ENCODE results near the gene HOXA6.

HOXA6 gene

GRCh38 chr7:27181795-27182275, 34.3 kb upstream of the HOXA6 start:
- peak overlapping the region; percentile 6 for H3K4me3 ChIP-seq (ENCODE audit: low read depth, low read length)
- no peaks in the 10 kb centered on the region for H3K36me3 ChIP-seq (ENCODE audit: control insufficient read depth, insufficient read depth, low read length)
- H3K9ac ChIP-seq (ENCODE audit: low read depth, low read length), result no peak overlapping the region
- no peaks in the 10 kb centered on the region for H3K9me3 ChIP-seq (ENCODE audit: control insufficient read depth, insufficient read depth, low read length)
- H3K4me1 ChIP-seq (ENCODE audit: control insufficient read depth, insufficient read depth, low read length), result peaks cover 4% of the 10 kb centered on the region
- H3K27me3 ChIP-seq (ENCODE audit: control insufficient read depth, insufficient read depth, low read length), result peaks cover 99% of the 10 kb centered on the region

GRCh38 chr7:27180431-27181420, 33.2 kb upstream of the HOXA6 start:
- Histone ChIP-seq H3K4me3 (ENCODE audit: low read depth, low read length) (peak overlapping the region; percentile 30), H3K27me3 (ENCODE audit: control insufficient read depth, insufficient read depth, low read length) (peaks cover 99% of the 10 kb centered on the region)

GRCh38 chr7:27179503-27180430, 32.2 kb upstream of the HOXA6 start:
- H3K9ac ChIP-seq (ENCODE audit: low read depth, low read length), result no peak overlapping the region
- H3K4me3 ChIP-seq (ENCODE audit: low read depth, low read length), result peak overlapping the region; percentile 6
- H3K27me3 ChIP-seq (ENCODE audit: control insufficient read depth, insufficient read depth, low read length), result peaks cover 99% of the 10 kb centered on the region
- H3K36me3 ChIP-seq (ENCODE audit: control insufficient read depth, insufficient read depth, low read length), result no peaks in the 10 kb centered on the region
- H3K9me3 ChIP-seq (ENCODE audit: control insufficient read depth, insufficient read depth, low read length), result no peaks in the 10 kb centered on the region
- no peaks in the 10 kb centered on the region for H3K4me1 ChIP-seq (ENCODE audit: control insufficient read depth, insufficient read depth, low read length)

More at GRCh38 chr7:27180431-27181420, 33.2 kb upstream of the HOXA6 start:
- no peaks in the 10 kb centered on the region for H3K9me3 ChIP-seq (ENCODE audit: control insufficient read depth, insufficient read depth, low read length)
- H3K36me3 ChIP-seq (ENCODE audit: control insufficient read depth, insufficient read depth, low read length), result no peaks in the 10 kb centered on the region
- H3K9ac ChIP-seq (ENCODE audit: low read depth, low read length), result no peak overlapping the region
- no peaks in the 10 kb centered on the region for H3K4me1 ChIP-seq (ENCODE audit: control insufficient read depth, insufficient read depth, low read length)

GRCh38 chr7:27179030-27179429, 31.5 kb upstream of the HOXA6 start:
- Histone ChIP-seq H3K9ac (ENCODE audit: low read depth, low read length) (no peak overlapping the region), H3K36me3 (ENCODE audit: control insufficient read depth, insufficient read depth, low read length) (no peaks in the 10 kb centered on the region), H3K27me3 (ENCODE audit: control insufficient read depth, insufficient read depth, low read length) (peaks cover 100% of the 10 kb centered on the region), H3K9me3 (ENCODE audit: control insufficient read depth, insufficient read depth, low read length) (no peaks in the 10 kb centered on the region), H3K4me1 (ENCODE audit: control insufficient read depth, insufficient read depth, low read length) (no peaks in the 10 kb centered on the region), H3K4me3 (ENCODE audit: low read depth, low read length) (peak overlapping the region; percentile 6)

GRCh38 chr7:27178366-27178765, 30.8 kb upstream of the HOXA6 start:
- Histone ChIP-seq H3K27me3 (ENCODE audit: control insufficient read depth, insufficient read depth, low read length) (peaks cover 97% of the 10 kb centered on the region), H3K9me3 (ENCODE audit: control insufficient read depth, insufficient read depth, low read length) (no peaks in the 10 kb centered on the region), H3K36me3 (ENCODE audit: control insufficient read depth, insufficient read depth, low read length) (no peaks in the 10 kb centered on the region), H3K4me1 (ENCODE audit: control insufficient read depth, insufficient read depth, low read length) (no peaks in the 10 kb centered on the region), H3K4me3 (ENCODE audit: low read depth, low read length) (no peak overlapping the region), H3K9ac (ENCODE audit: low read depth, low read length) (no peak overlapping the region)

GRCh38 chr7:27177795-27178320, 30.3 kb upstream of the HOXA6 start:
- Histone ChIP-seq H3K27me3 (ENCODE audit: control insufficient read depth, insufficient read depth, low read length) (peaks cover 97% of the 10 kb centered on the region), H3K4me1 (ENCODE audit: control insufficient read depth, insufficient read depth, low read length) (no peaks in the 10 kb centered on the region), H3K4me3 (ENCODE audit: low read depth, low read length) (no peak overlapping the region), H3K9ac (ENCODE audit: low read depth, low read length) (no peak overlapping the region), H3K36me3 (ENCODE audit: control insufficient read depth, insufficient read depth, low read length) (no peaks in the 10 kb centered on the region), H3K9me3 (ENCODE audit: control insufficient read depth, insufficient read depth, low read length) (no peaks in the 10 kb centered on the region)

GRCh38 chr7:27176962-27177794, 29.6 kb upstream of the HOXA6 start:
- peaks cover 97% of the 10 kb centered on the region for H3K27me3 ChIP-seq (ENCODE audit: control insufficient read depth, insufficient read depth, low read length)
- no peak overlapping the region for H3K9ac ChIP-seq (ENCODE audit: low read depth, low read length)
- H3K4me1 ChIP-seq (ENCODE audit: control insufficient read depth, insufficient read depth, low read length), result no peaks in the 10 kb centered on the region
- no peaks in the 10 kb centered on the region for H3K9me3 ChIP-seq (ENCODE audit: control insufficient read depth, insufficient read depth, low read length)
- H3K36me3 ChIP-seq (ENCODE audit: control insufficient read depth, insufficient read depth, low read length), result no peaks in the 10 kb centered on the region
- peak overlapping the region; percentile 11 for H3K4me3 ChIP-seq (ENCODE audit: low read depth, low read length)

GRCh38 chr7:27176524-27176845, 28.9 kb upstream of the HOXA6 start:
- Histone ChIP-seq H3K36me3 (ENCODE audit: control insufficient read depth, insufficient read depth, low read length) (no peaks in the 10 kb centered on the region), H3K9ac (ENCODE audit: low read depth, low read length) (no peak overlapping the region), H3K9me3 (ENCODE audit: control insufficient read depth, insufficient read depth, low read length) (no peaks in the 10 kb centered on the region), H3K4me3 (ENCODE audit: low read depth, low read length) (peak overlapping the region; percentile 23), H3K27me3 (ENCODE audit: control insufficient read depth, insufficient read depth, low read length) (peaks cover 97% of the 10 kb centered on the region), H3K4me1 (ENCODE audit: control insufficient read depth, insufficient read depth, low read length) (no peaks in the 10 kb centered on the region)

GRCh38 chr7:27175626-27176523, 28.3 kb upstream of the HOXA6 start:
- Histone ChIP-seq H3K4me3 (ENCODE audit: low read depth, low read length) (peak overlapping the region; percentile 23), H3K27me3 (ENCODE audit: control insufficient read depth, insufficient read depth, low read length) (peaks cover 97% of the 10 kb centered on the region), H3K9ac (ENCODE audit: low read depth, low read length) (no peak overlapping the region), H3K36me3 (ENCODE audit: control insufficient read depth, insufficient read depth, low read length) (no peaks in the 10 kb centered on the region), H3K4me1 (ENCODE audit: control insufficient read depth, insufficient read depth, low read length) (no peaks in the 10 kb centered on the region), H3K9me3 (ENCODE audit: control insufficient read depth, insufficient read depth, low read length) (no peaks in the 10 kb centered on the region)

- Histone ChIP-seq H3K9ac (ENCODE audit: low read depth, low read length) (no peak overlapping the region), H3K4me1 (ENCODE audit: control insufficient read depth, insufficient read depth, low read length) (no peaks in the 10 kb centered on the region), H3K4me3 (ENCODE audit: low read depth, low read length) (peak overlapping the region; percentile 18), H3K27me3 (ENCODE audit: control insufficient read depth, insufficient read depth, low read length) (peaks cover 97% of the 10 kb centered on the region), H3K36me3 (ENCODE audit: control insufficient read depth, insufficient read depth, low read length) (no peaks in the 10 kb centered on the region), H3K9me3 (ENCODE audit: control insufficient read depth, insufficient read depth, low read length) (no peaks in the 10 kb centered on the region)
Observed at GRCh38 chr7:27174874-27175625, 27.5 kb upstream of the HOXA6 start.

All from iPS-15b (cell line).